OCI-LY3 (cell line): ENCODE results near the gene RALY.

Source experiments
- H2AFZ ChIP-seq: fragments of 200-600, 300-600 bp; shearing (Covaris generic); 2 replicates; pipeline ENCODE4 v1.6.0; 2014; ENCODE audit warnings: antibody characterized with exemption, low read depth, low read length
- H3K27ac ChIP-seq: fragments of 200-600, 300-600 bp; sonication (generic); 2 replicates; pipeline ENCODE4 v1.5.1; 2014; ENCODE audit warnings: mild to moderate bottlenecking, low read length, moderate library complexity, mixed read lengths
- H3K27me3 ChIP-seq: fragments of 200-600, 300-600 bp; sonication (generic); 2 replicates; pipeline ENCODE4 v1.6.1; 2014; ENCODE audit warnings: low read depth, low read length, mixed read lengths
- H3K36me3 ChIP-seq: fragments of 200-600, 300-600 bp; sonication (generic); replicated peaks from 2 replicates; pipeline ENCODE3; 2014; ENCODE audit warnings: low read depth, low read length, mixed read lengths
- H3K4me1 ChIP-seq: fragments of 300-600, 200-600 bp; sonication (generic); 2 replicates; pipeline ENCODE4 v1.6.1; 2014; ENCODE audit warnings: low read length, mixed read lengths
- H3K4me2 ChIP-seq: fragments of 200-600, 300-600 bp; sonication (generic); 2 replicates; pipeline ENCODE4 v1.6.1; 2014; ENCODE audit warnings: low read length, mixed read lengths
- H3K4me3 ChIP-seq: fragments of 300-600, 200-600 bp; sonication (generic); 2 replicates; pipeline ENCODE4 v1.5.1; 2014; ENCODE audit warnings: antibody characterized with exemption, mild to moderate bottlenecking, low read length, moderate library complexity
- H3K79me2 ChIP-seq: fragments of 300-600, 200-600 bp; shearing (Covaris generic); 2 replicates; pipeline ENCODE4 v1.6.1; 2014; ENCODE audit warnings: mild to moderate bottlenecking, low read length, mixed read lengths
- H3K9ac ChIP-seq: fragments of 300-600, 200-600 bp; shearing (Covaris generic); 2 replicates; pipeline ENCODE4 v1.6.0; 2014; ENCODE audit warnings: mild to moderate bottlenecking, low read length, moderate library complexity
- H3K9me3 ChIP-seq: fragments of 200-600, 300-600 bp; shearing (Covaris generic); 2 replicates; pipeline ENCODE4 v1.6.1; 2014; ENCODE audit warnings: low read length, mixed read lengths; ENCODE audit not compliant: insufficient read depth
- H4K20me1 ChIP-seq: fragments of 200-600, 300-600 bp; sonication (generic); 2 replicates; pipeline ENCODE4 v1.6.1; 2016; ENCODE audit warnings: low read length, mixed read lengths; ENCODE audit not compliant: insufficient read depth
- EZH2phosphoT487 ChIP-seq: fragments of 200-600 bp; shearing (Covaris generic); IDR thresholded peaks from 2 replicates; pipeline ENCODE4 v1.6.1; 2018; ENCODE audit warnings: antibody characterized with exemption, mixed run types, low read depth
- TF ChIP-seq, protein P1 (sequence below): fragments of 200-600, 300-600 bp; sonication (generic); IDR thresholded peaks from 2 replicates; pipeline ENCODE4 v1.5.1; 2014; ENCODE audit warnings: antibody characterized with exemption, low read length, low read depth

RALY gene

DNA sequence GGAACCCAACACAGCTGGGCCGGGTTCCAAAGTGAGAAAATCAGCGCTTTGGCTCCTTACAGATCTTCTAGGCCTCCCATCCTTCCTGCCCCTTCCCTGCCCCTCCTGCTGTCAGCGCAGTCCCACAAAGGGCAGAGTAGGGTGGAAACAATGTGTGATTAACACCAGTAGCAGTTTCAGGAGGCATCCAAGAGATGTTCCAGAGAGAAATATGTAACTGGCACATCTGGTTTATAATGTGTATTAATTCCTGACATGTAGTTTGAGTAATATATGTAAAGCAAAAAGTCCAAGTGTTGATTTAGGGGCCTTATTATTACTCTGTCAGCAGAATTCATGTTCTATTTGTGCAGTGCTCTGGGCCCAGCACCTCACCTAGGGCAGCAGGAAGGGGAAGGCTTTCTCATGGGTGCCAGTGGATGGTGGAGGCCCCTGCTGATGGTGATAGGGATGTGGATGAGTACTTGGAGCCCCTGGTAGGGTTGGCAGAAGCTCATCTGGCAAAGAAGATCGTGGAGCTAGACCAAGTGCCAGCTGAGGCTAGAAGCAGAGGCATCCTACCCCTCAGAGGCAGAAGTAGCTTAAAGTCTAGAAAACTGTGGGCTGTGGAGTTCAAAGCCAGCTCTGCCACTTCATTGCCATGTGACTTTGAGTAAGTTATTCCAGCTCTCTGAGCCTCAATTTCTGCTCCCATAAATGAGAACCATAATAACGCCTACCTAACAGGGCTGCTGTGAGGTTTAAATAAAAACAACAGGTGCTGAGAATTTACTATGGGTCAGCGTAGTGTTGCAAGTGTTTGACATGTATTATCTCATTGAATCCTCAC, 22.4 kb upstream of the RALY start:
- no peak for TF ChIP-seq EZH2phosphoT487
- TF ChIP-seq, protein P1, sequence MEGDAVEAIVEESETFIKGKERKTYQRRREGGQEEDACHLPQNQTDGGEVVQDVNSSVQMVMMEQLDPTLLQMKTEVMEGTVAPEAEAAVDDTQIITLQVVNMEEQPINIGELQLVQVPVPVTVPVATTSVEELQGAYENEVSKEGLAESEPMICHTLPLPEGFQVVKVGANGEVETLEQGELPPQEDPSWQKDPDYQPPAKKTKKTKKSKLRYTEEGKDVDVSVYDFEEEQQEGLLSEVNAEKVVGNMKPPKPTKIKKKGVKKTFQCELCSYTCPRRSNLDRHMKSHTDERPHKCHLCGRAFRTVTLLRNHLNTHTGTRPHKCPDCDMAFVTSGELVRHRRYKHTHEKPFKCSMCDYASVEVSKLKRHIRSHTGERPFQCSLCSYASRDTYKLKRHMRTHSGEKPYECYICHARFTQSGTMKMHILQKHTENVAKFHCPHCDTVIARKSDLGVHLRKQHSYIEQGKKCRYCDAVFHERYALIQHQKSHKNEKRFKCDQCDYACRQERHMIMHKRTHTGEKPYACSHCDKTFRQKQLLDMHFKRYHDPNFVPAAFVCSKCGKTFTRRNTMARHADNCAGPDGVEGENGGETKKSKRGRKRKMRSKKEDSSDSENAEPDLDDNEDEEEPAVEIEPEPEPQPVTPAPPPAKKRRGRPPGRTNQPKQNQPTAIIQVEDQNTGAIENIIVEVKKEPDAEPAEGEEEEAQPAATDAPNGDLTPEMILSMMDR: no peak

DNA sequence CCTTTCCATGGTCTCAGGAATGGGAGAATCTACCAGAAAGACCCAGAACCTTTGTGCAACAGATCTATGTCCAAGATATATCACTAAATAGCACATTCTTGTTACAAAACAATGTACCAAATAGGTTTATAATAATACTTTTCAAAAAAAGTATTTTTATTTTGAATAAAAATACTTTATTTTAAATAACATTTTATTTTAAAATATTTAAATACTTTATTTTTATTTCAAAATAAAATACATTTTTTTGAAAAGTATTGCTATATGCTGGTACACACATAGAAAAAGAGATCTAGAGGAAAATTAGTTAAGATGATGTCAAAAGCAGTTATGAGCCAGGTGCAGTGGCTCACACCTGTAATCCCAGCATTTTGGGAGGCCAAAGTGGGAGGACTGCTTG, 16.8 kb upstream of the RALY start:
- Histone ChIP-seq H3K4me1 (no peaks in the 10 kb centered on the region), H3K9ac (no peak overlapping the region), H2AFZ (no peak overlapping the region), H3K79me2 (no peaks in the 10 kb centered on the region), H4K20me1 (no peaks in the 10 kb centered on the region), H3K27me3 (peaks cover 11% of the 10 kb centered on the region), H3K9me3 (no peaks in the 10 kb centered on the region), H3K4me2 (no peak overlapping the region), H3K36me3 (no peaks in the 10 kb centered on the region), H3K27ac (no peak overlapping the region), H3K4me3 (no peak overlapping the region)
- TF ChIP-seq, protein P1: no peak
- no peak for TF ChIP-seq EZH2phosphoT487

More for the DNA sequence above, 22.4 kb upstream of the RALY start:
- no peak overlapping the region for H2AFZ ChIP-seq
- no peak overlapping the region for H3K9ac ChIP-seq
- no peaks in the 10 kb centered on the region for H3K9me3 ChIP-seq
- no peak overlapping the region for H3K27ac ChIP-seq
- no peaks in the 10 kb centered on the region for H3K27me3 ChIP-seq
- no peaks in the 10 kb centered on the region for H4K20me1 ChIP-seq
- H3K4me1 ChIP-seq: no peaks in the 10 kb centered on the region
- no peak overlapping the region for H3K4me3 ChIP-seq
- no peaks in the 10 kb centered on the region for H3K36me3 ChIP-seq
- no peak overlapping the region for H3K4me2 ChIP-seq
- H3K79me2 ChIP-seq: no peaks in the 10 kb centered on the region

DNA sequence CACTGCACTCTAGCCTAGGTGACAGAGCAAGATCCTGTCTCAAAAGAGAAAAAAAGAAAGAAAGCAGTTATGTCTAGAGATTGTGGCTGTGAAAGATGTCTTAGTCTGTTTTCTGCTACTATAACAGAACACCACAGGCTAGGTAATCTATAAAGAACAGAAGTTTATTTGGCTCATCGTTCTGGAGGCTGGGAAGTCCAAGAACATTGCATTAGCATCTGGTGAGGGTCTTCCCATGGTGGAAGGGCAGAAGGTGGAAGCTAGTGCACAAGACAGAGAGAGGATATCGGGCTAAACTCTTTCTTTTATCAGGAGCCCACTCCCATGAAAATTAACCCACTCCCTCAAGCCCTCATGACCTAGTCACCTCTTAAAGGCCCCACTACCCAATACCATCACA, 16.2 kb upstream of the RALY start:
- Histone ChIP-seq H2AFZ (no peak overlapping the region), H3K27ac (no peak overlapping the region), H4K20me1 (no peaks in the 10 kb centered on the region)

DNA sequence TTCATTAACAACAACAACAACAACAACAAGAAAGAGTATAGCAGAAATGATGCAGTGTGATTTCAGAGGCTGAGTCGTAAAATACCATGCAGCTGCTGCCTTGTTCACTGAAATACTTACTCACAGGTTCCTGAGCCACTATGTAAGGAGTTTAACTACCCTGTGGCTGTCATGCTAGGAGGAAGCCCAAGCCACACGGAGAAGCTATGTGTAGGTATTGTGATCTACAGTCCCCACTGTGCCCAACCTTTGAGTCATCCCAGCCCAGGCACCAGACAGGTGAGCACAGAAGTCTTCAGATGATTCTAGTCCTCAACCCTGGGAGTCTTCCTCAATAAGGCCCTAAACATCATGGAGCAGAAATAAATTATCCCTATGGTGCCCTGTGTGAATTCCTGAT, 14.6 kb upstream of the RALY start:
- no peaks in the 10 kb centered on the region for H3K9me3 ChIP-seq
- no peaks in the 10 kb centered on the region for H4K20me1 ChIP-seq
- H3K4me1 ChIP-seq: no peaks in the 10 kb centered on the region
- no peak overlapping the region for H3K9ac ChIP-seq
- no peak overlapping the region for H2AFZ ChIP-seq
- H3K36me3 ChIP-seq: no peaks in the 10 kb centered on the region
- no peak overlapping the region for H3K27ac ChIP-seq
- peaks cover 11% of the 10 kb centered on the region for H3K27me3 ChIP-seq
- no peak overlapping the region for H3K4me3 ChIP-seq
- no peaks in the 10 kb centered on the region for H3K79me2 ChIP-seq
- H3K4me2 ChIP-seq: no peak overlapping the region
- TF ChIP-seq, protein P1: no peak
- TF ChIP-seq EZH2phosphoT487: no peak

More for the DNA sequence above, 16.2 kb upstream of the RALY start:
- H3K4me3 ChIP-seq: no peak overlapping the region
- TF ChIP-seq EZH2phosphoT487: no peak
- TF ChIP-seq, protein P1: no peak
- H3K9ac ChIP-seq: no peak overlapping the region
- H3K4me2 ChIP-seq: no peak overlapping the region
- H3K4me1 ChIP-seq: no peaks in the 10 kb centered on the region
- H3K9me3 ChIP-seq: no peaks in the 10 kb centered on the region
- peaks cover 11% of the 10 kb centered on the region for H3K27me3 ChIP-seq
- no peaks in the 10 kb centered on the region for H3K36me3 ChIP-seq
- H3K79me2 ChIP-seq: no peaks in the 10 kb centered on the region
